ENCODE data around the gene NBL1.

NBL1 gene

DNA sequence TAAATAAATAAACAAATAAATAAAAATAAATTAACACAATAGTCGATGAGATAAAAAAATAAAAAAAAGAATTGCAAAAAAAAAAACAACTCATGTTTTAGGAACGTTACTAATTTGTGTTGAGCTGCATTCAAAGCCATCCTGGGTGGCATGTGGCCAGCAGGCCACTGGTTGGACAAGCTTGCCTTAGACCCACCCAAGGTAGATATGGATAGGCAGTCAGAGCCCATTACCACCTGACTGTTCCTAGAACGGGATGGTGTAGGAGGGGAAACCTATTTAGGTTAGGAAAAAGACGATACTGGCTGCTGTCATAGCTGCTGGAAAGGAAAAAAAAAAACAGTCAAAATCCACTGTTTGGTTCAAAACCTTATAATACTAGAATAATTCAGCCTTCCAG lies 61.4 kb downstream of the NBL1 start:
- no peak for DNase-seq

DNA sequence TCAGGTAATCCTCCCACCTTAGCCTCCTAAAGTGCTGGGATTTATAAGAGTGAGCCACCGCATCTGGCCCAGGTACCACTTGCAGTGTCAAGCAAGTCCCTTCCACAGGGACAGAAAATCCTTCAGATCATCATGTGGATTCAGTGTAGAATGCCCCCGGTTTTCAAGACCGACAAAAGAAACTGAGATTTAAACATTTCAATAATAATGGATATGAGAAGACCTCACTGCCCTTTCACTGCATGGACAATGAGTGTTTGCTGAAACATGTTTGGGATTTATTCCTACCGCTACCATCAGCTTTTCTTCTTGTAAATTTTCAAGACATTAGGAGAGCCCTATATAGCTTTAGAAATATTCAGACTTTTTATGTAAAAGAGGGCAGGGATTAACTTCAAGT lies 62.0 kb downstream of the NBL1 start:
- no peak for DNase-seq
